ENCODE data around the gene ESD. TPM values are rescaled to one million over a fixed set of nuclear protein-coding genes. Genes with fewer than 3 reads are reported as not detected.

Gene ESD
- total RNA-seq, 2 donors from 2014 or later, result 38.7 to 40.4 TPM

Other genes starting within 250 kb of the ESD start
- 10 to 100 TPM; 24.9 to 26.0 TPM for gene LRCH1, start 244.0 kb downstream of the ESD start, total RNA-seq
- gene HTR2A, start 99.9 kb upstream of the ESD start, total RNA-seq, result not detected